Mesothelial cell of epicardium (in vitro differentiated cells): ENCODE data around the gene SMNDC1. TPM values are rescaled to one million over a fixed set of nuclear protein-coding genes. Genes with fewer than 3 reads are reported as not detected.
"Not testable (repeated sequence)": the region's sequence is repeated elsewhere in the genome, so short reads cannot be mapped to it uniquely, and the experiment has no call there.

Experiments
- DNase-seq, 2 experiments: peaks; one replicate each; pipeline ENCODE4 v3.0.0; 2021; ENCODE audit warnings: low spot score in 2 of 2; ENCODE audit not compliant: unreplicated experiment in 2 of 2
- H3K27ac Mint-ChIP-seq: 2 replicates; pipeline ENCODE4 v1.8.0; 2021; ENCODE audit warnings: mixed read lengths
- H3K27me3 Mint-ChIP-seq: 2 replicates; pipeline ENCODE4 v1.8.0; 2021; ENCODE audit warnings: low read depth, mixed read lengths
- H3K36me3 Mint-ChIP-seq: 2 replicates; pipeline ENCODE4 v1.8.0; 2021; ENCODE audit warnings: mixed read lengths
- H3K4me1 Mint-ChIP-seq: 2 replicates; pipeline ENCODE4 v1.8.0; 2021; ENCODE audit warnings: mixed read lengths
- H3K4me3 Mint-ChIP-seq: 2 replicates; pipeline ENCODE4 v1.8.0; 2021; ENCODE audit warnings: mild to moderate bottlenecking, moderate library complexity, mixed read lengths
- H3K9me3 Mint-ChIP-seq: 2 replicates; pipeline ENCODE4 v1.8.0; 2021; ENCODE audit warnings: mixed read lengths
- total RNA-seq: library from RNA; stranded (reverse); gene quantifications from 3 replicates; pipeline ENCODE4 v1.2.1, GENCODE V29; 2021
- TF ChIP-seq, protein P1 (sequence below): fragments of 200-600 bp; sonication (generic); IDR thresholded peaks from one replicate; pipeline ENCODE4 v1.5.0; 2021; ENCODE audit warnings: antibody characterized with exemption; ENCODE audit not compliant: unreplicated experiment

SMNDC1 gene
- total RNA-seq, 1 donor from 2014 or later = 38.5 TPM

DNA sequence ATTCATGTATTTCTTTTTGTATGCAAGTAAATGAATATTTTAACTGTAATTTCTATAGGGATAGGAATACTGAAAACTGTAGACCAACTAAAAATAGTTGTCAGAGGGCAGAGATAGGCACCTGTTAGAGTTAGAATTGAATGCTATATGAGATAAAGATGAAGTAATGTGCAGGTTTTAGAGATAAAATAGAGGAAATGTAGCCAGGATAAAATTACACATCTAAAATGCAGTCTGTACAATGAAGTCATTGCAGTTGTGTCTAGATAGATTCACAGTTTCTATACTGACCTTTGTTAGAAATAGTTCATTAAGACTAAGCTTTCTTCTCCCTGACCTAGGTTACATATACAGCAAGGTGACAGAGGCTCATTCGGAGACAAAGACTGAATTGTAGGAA is 46.2 kb downstream of the SMNDC1 start:
- Mint-ChIP-seq H3K9me3 (peaks cover 13% of the 10 kb centered on the region), H3K27me3 (no peaks in the 10 kb centered on the region), H3K36me3 (peaks cover 21% of the 10 kb centered on the region), H3K4me1 (no peaks in the 10 kb centered on the region), H3K4me3 (no peak overlapping the region), H3K27ac (no peak overlapping the region)
- no peak for DNase-seq
- TF ChIP-seq, protein P1, sequence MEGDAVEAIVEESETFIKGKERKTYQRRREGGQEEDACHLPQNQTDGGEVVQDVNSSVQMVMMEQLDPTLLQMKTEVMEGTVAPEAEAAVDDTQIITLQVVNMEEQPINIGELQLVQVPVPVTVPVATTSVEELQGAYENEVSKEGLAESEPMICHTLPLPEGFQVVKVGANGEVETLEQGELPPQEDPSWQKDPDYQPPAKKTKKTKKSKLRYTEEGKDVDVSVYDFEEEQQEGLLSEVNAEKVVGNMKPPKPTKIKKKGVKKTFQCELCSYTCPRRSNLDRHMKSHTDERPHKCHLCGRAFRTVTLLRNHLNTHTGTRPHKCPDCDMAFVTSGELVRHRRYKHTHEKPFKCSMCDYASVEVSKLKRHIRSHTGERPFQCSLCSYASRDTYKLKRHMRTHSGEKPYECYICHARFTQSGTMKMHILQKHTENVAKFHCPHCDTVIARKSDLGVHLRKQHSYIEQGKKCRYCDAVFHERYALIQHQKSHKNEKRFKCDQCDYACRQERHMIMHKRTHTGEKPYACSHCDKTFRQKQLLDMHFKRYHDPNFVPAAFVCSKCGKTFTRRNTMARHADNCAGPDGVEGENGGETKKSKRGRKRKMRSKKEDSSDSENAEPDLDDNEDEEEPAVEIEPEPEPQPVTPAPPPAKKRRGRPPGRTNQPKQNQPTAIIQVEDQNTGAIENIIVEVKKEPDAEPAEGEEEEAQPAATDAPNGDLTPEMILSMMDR = no peak

DNA sequence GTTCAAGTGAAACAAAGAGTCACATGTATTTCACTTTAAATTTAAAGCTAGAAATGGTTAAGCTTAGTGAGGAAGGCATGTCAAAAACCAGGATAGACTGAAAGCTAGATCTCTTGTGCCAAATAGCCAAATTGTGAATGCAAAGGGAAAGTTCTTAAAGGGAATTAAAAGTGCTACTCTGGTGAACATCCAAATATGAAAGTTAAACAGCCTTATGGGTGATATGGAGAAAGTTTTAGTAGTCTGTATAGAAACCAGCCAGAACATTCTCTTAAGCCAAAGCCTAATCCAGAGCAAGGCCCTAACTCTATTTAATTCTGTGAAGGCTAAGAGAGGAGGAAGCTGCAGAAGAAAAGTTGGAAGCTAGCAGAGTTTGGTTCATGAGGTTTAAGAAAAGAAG is 50.3 kb downstream of the SMNDC1 start:
- Mint-ChIP-seq H3K9me3 (peaks cover 13% of the 10 kb centered on the region), H3K27me3 (no peaks in the 10 kb centered on the region), H3K36me3 (peaks cover 23% of the 10 kb centered on the region), H3K27ac (no peak overlapping the region), H3K4me1 (peaks cover 3% of the 10 kb centered on the region), H3K4me3 (no peak overlapping the region)
- DNase-seq = no peak
- TF ChIP-seq, protein P1 = no peak

DNA sequence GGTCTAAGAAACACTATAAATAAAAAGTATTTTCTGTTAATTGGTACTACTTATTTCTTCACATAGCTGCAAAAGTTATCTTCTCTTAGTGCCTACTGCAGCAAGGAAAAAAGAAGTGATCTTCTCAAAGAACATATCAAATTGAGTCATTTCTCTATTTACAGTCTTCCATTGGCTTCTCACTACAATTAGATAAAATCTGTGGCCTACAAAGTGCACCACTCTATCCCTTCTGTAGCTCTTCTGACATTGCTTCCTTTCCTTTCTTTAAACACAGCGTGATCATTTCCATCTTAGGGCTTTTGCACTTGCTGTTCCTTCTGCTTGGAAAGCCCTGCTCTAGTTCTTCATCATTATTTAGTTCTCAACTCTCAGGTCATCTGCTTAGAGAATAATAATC is 52.6 kb downstream of the SMNDC1 start:
- TF ChIP-seq, protein P1 = no peak
- Mint-ChIP-seq H3K27ac (no peak overlapping the region), H3K4me1 (peaks cover 3% of the 10 kb centered on the region), H3K27me3 (no peaks in the 10 kb centered on the region), H3K36me3 (peaks cover 30% of the 10 kb centered on the region), H3K4me3 (no peak overlapping the region), H3K9me3 (peaks cover 13% of the 10 kb centered on the region)
- DNase-seq = no peak

DNA sequence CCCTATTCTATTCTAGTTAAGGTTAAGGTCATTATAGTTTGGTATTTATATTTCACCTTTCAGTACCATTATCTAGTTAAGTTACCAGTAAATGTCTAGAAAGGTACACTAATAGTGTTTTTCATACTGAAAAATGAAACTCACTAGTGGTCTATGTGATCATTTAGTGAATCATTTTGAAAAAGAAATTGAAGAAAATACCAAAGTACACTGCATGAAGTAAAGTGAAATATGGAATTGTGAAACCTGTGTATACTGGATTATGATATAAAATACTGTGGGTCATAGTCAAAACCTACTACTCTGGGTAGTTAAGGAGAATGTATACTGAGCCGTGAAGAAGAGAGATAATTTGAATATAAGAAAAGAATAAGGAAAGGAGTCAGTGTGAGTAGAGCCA is 53.3 kb downstream of the SMNDC1 start:
- H3K27me3 Mint-ChIP-seq, H3K27ac Mint-ChIP-seq, DNase-seq, H3K4me3 Mint-ChIP-seq, H3K4me1 Mint-ChIP-seq: not testable (repeated sequence)
- Mint-ChIP-seq H3K36me3 (peaks cover 31% of the 10 kb centered on the region), H3K9me3 (peaks cover 13% of the 10 kb centered on the region)

DNA sequence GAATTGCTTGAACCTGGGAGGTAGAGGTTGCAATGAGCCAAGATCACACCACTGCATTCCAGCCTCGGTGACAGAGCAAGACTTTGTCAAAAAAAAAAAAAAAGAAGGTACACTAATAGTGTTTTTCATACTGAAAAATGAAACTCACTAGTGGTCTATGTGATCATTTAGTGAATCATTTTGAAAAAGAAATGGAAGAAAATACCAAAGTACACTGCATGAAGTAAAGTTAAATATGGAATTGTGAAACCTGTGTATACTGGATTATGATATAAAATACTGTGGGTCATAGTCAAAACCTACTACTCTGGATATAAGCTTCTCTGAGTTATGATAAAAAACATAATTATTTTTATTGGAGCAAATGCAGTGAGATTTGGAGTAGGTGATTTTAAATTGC is 55.2 kb downstream of the SMNDC1 start:
- peaks cover 29% of the 10 kb centered on the region for H3K36me3 Mint-ChIP-seq
- not testable (repeated sequence) for H3K4me3 Mint-ChIP-seq, DNase-seq, H3K27ac Mint-ChIP-seq, H3K9me3 Mint-ChIP-seq, H3K27me3 Mint-ChIP-seq, H3K4me1 Mint-ChIP-seq

DNA sequence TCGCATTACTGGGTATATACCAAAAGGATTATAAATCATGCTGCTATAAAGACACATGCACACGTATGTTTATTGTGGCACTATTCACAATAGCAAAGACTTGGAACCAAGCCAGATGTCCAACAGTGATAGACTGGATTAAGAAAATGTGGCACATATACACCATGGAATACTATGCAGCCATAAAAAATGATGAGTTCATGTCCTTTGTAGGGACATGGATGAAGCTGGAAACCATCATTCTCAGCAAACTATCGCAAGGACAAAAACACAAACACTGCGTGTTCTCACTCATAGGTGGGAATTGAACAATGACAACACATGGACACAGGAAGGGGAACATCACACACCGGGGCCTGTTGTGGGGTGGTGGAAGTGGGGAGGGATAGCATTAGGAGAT is 56.9 kb downstream of the SMNDC1 start:
- H3K27me3 Mint-ChIP-seq, H3K4me3 Mint-ChIP-seq, H3K27ac Mint-ChIP-seq, H3K9me3 Mint-ChIP-seq, DNase-seq, H3K4me1 Mint-ChIP-seq: not testable (repeated sequence)
- H3K36me3 Mint-ChIP-seq = peaks cover 26% of the 10 kb centered on the region

DNA sequence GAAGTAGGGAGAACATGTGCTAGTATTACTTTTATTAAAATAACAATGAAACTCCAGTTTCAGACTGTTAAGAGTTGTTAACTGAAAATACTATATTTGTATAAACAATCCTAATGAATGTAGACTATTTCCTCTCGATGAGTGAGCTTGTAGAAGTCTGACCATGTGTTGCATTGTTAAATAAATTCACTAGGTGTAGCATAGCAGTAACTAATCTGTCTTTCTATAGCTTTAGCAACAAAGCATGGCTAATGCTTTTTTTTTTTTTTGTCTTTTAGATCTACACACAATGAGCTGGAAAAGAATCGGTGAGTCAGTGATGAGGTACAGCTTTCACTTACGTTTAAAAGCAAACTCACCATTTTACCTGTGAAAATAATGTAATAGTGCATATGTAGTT is 60.2 kb downstream of the SMNDC1 start:
- Mint-ChIP-seq H3K27me3 (no peaks in the 10 kb centered on the region), H3K4me3 (no peak overlapping the region), H3K36me3 (peaks cover 26% of the 10 kb centered on the region), H3K4me1 (no peaks in the 10 kb centered on the region), H3K27ac (no peak overlapping the region), H3K9me3 (no peaks in the 10 kb centered on the region)
- TF ChIP-seq, protein P1 = no peak
- no peak for DNase-seq
